GM18907 (cell line): ENCODE data around the gene GRM1.

Experiments used
- ATAC-seq: cut with Tn5 transposase; IDR thresholded peaks from one replicate; pipeline ENCODE4 v1.9.1; 2021; ENCODE audit warnings: mild to moderate bottlenecking, moderate library complexity; ENCODE audit not compliant: unreplicated experiment

Gene GRM1

GRCh38 chr6:146028851-146029572, at the start of gene GRM1:
TSS of gene GRM1 (plus strand) at chr6:146029062. CDS start at chr6:146029518, 456 bp downstream.
- ATAC-seq, result no peak

- ATAC-seq, result no peak
Observed at GRCh38 chr6:146009338-146009737, 19.5 kb upstream of the GRM1 start.

GRCh38 chr6:146014233-146014632, 14.6 kb upstream of the GRM1 start:
- no peak for ATAC-seq

GRCh38 chr6:146017672-146018071, 11.2 kb upstream of the GRM1 start:
- ATAC-seq, result no peak

- no peak for ATAC-seq
Observed at GRCh38 chr6:146026873-146027272, 2.0 kb upstream of the GRM1 start.

- no peak for ATAC-seq
Observed at GRCh38 chr6:146027586-146028251, 1.1 kb upstream of the GRM1 start.

GRCh38 chr6:146028252-146028795, 538 bp upstream of the GRM1 start:
- ATAC-seq, result peak; percentile 81

- ATAC-seq, result no peak
Observed at GRCh38 chr6:146029573-146030184, 817 bp downstream of the GRM1 start.

- no peak for ATAC-seq
Observed at GRCh38 chr6:146032387-146032786, 3.5 kb downstream of the GRM1 start.

- ATAC-seq, result no peak
Observed at GRCh38 chr6:146040360-146040759, 11.5 kb downstream of the GRM1 start.

GRCh38 chr6:146041282-146041681, 12.4 kb downstream of the GRM1 start:
- ATAC-seq, result peak; percentile 48

GRCh38 chr6:146047371-146047770, 18.5 kb downstream of the GRM1 start:
- ATAC-seq, result no peak

- no peak for ATAC-seq
Observed at GRCh38 chr6:146050168-146050567, 21.3 kb downstream of the GRM1 start.

- no peak for ATAC-seq
Observed at GRCh38 chr6:146056506-146056905, 27.6 kb downstream of the GRM1 start.

GRCh38 chr6:146065690-146066089, 36.8 kb downstream of the GRM1 start:
- ATAC-seq, result no peak

- ATAC-seq, result no peak
Observed at GRCh38 chr6:146066506-146066905, 37.6 kb downstream of the GRM1 start.

GRCh38 chr6:146071781-146072180, 42.9 kb downstream of the GRM1 start:
- ATAC-seq, result no peak

GRCh38 chr6:146077992-146078391, 49.1 kb downstream of the GRM1 start:
- ATAC-seq, result no peak

GRCh38 chr6:146087386-146087785, 58.5 kb downstream of the GRM1 start:
- ATAC-seq, result no peak

GRCh38 chr6:146090474-146090873, 61.6 kb downstream of the GRM1 start:
- ATAC-seq, result no peak

- ATAC-seq, result no peak
Observed at GRCh38 chr6:146092961-146093686, 64.3 kb downstream of the GRM1 start.
